SH-SY5Y (cell line): ENCODE data around the gene RAD9A.

Experiments used
- GATA2 ChIP-seq: IDR thresholded peaks from 2 replicates; pipeline ENCODE4 v1.6.1; 2011; ENCODE audit warnings: mild to moderate bottlenecking, low read depth, low read length
- GATA3 ChIP-seq: IDR thresholded peaks from 2 replicates; pipeline ENCODE4 v1.6.1; 2011; ENCODE audit warnings: low read depth, mild to moderate bottlenecking, low read length, moderate library complexity

Gene RAD9A

DNA sequence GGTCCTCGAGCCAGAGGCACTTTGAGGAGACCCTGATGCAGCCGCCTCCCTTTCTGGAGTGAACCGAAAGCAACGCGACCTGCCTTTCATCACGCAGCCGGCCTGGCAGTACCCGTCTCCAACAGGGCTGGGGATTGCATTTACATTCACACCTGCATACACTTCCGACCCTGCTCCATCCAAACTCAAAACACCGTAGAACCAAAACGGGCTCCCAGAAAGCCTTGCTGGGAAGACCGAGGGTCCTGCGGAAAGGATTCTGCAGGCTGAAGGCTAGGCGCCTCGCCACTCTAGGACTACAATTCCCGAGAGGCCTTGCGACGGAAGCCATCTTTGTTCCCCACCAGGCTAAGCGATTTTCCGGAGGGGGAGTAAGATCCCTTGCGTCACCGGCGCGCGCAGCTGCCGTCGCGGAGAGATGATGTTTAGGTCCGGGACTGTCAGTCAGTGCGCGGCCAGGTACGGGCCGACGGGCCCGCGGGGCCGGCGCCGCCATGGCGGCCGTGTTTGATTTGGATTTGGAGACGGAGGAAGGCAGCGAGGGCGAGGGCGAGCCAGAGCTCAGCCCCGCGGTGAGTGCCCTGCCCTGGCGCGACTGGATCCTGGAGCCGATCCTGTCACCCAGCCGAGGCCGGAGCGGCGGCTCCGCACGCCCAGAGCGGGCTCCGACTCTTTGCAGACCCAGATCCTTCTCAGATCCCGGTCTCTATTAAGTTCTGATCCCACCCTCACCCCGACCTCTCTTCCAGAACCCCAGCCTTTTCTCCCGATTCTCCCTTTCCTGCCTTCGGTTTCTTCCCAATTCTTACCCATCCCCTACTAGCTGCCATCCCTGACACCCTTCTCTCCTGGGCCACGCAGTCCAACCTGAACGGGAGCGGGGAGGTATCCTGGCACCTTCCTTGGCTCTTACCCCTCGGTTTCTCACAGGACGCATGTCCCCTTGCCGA is 36.5 kb downstream of the RAD9A start, which contains the start of gene RPS6KB2:
TSS of gene RPS6KB2 (plus strand) at position 443 of the 950 bp plus-strand sequence. CDS start at position 495, 52 bp downstream.
- no peak for TF ChIP-seq GATA3
- no peak; the same call in 1 of the 2 replicates for TF ChIP-seq GATA2

DNA sequence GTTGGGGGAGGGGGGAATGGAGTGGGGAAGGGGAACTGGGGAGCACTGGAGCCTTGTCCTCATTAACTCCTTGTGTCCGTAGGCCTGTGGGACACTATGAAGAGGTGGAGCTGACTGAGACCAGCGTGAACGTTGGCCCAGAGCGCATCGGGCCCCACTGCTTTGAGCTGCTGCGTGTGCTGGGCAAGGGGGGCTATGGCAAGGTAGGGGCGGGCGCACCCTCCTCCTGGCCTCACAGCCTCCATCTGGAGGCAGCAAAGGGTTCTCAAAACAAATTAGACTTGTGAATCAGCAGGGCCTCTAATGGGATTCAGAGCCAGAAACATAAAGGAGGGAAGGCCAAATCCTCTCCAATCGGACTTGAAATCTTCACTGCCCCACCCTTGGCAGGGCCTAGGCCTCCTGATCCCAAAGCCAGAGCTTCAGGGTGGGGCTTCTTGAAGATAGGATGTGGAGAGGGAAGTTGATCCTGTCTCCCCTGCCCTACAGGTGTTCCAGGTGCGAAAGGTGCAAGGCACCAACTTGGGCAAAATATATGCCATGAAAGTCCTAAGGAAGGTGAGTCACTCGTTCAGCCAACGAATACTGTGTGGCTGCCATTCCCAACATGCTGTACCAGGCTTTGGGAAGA is 37.4 kb downstream of the RAD9A start:
- TF ChIP-seq GATA2 = no peak
- TF ChIP-seq GATA3 = no peak

DNA sequence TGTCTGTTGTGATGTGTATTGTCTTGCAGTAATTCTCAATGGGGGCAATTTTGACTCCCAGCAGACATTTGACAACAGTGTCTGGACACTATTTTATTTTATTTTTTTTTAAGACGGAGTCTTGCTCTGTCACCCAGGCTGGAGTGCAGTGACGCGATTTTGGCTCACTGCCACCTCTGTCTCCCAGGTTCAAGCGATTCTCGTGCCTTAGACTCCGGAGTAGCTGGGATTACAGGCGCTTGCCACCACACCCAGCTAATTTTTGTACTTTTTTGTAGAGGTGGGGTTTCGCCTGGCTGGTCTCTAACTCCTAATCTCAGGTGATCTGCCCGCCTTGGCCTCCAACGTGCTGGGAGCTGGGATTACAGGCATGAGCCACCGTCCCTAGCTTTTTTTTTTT is 37.9 kb downstream of the RAD9A start:
- TF ChIP-seq GATA3 = no peak
- no peak for TF ChIP-seq GATA2

DNA sequence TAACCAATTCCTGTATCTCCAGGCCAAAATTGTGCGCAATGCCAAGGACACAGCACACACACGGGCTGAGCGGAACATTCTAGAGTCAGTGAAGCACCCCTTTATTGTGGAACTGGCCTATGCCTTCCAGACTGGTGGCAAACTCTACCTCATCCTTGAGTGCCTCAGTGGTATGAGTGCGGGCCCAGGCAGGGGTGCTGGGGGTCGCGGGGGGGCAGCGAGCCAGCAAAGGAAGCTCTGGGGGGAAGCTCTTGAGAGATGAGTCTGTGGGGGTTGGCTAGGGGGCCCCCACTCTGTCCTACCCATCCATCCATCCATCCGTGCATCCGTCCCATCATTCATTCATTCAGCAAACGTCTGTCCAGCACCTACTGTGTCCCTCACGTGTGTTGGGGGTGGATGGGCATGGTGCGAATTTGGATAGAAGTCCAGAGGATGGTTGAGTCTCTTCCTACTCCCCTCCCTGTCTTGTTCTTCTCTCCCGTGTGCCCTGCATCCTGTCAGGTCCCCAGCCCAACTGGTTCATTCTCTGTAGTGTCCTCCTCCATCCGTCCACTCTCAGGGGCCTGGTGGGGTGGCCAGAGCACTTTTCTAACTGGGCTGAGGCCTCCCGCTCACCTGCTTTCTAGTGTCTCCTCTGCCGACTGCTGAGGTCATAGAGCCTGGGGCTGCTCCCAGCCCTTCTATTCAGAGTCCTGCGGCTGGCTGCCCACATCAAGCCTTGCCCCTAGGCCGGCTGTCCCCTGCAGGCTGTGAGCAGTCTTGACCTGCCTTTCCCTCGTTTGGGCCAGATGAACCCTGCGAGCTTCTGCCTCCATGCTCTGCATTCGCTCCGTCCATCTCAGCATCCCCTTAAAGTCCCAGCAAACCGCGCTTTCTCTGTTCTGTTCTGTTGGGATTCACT is 39.8 kb downstream of the RAD9A start:
- TF ChIP-seq GATA2 (no peak), GATA3 (no peak)

DNA sequence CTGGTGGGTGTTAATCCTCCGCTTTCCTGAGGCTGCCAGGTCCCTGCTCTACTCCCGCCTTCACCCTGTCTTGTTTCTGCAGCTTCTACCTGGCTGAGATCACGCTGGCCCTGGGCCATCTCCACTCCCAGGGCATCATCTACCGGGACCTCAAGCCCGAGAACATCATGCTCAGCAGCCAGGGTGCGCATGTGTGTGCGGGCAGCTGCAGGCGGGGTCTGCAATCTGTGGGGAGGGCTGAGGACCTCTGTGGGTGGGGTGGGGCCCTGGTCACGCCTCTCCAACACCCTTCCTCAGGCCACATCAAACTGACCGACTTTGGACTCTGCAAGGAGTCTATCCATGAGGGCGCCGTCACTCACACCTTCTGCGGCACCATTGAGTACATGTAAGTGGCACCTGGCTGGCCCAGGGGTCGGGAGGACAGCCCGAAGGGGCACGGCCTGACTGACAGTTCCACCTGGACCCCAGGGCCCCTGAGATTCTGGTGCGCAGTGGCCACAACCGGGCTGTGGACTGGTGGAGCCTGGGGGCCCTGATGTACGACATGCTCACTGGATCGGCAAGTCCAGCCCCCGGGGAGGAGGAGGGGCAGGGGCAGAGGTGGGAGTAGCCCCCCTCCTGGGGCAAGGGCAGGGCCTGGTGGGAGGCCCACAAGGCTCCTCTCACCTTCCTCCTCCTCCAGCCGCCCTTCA is 41.0 kb downstream of the RAD9A start:
- TF ChIP-seq GATA2 (no peak), GATA3 (no peak)

DNA sequence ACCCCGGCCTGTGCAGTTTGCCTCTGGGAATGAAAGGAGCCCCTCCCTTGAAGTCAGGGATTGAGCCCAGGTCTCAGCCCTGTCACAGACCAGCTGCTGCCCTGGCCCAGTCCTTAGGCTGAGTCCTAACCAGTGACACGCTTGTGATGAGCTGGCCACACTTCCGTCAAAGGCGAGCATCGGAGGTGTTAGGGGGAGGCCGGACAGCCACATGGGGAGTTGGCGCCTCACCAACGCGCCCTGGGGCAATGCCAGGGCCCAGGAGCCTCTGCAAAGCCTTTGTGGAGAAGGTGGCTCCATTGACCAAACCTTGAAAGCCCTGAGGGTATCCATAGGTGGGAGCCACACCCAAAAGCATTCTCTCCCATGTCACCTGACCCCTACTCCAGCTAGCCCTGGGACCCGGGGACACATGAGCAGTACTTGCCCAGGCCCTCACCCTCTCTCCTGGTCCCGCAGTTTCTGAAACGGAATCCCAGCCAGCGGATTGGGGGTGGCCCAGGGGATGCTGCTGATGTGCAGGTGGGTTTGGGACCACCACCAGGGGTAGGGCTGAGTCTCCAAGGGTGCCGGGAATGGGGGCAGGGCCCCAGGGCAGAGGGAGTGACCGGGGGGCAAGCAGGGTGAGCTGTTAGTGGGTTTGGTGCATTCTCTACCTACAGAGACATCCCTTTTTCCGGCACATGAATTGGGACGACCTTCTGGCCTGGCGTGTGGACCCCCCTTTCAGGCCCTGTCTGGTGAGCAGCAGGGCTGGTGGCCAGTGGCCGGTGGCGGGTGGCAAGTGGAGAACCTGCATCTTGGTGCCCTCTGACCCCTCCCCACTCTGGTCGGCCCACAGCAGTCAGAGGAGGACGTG is 42.0 kb downstream of the RAD9A start:
- TF ChIP-seq GATA2 (no peak), GATA3 (no peak)

DNA sequence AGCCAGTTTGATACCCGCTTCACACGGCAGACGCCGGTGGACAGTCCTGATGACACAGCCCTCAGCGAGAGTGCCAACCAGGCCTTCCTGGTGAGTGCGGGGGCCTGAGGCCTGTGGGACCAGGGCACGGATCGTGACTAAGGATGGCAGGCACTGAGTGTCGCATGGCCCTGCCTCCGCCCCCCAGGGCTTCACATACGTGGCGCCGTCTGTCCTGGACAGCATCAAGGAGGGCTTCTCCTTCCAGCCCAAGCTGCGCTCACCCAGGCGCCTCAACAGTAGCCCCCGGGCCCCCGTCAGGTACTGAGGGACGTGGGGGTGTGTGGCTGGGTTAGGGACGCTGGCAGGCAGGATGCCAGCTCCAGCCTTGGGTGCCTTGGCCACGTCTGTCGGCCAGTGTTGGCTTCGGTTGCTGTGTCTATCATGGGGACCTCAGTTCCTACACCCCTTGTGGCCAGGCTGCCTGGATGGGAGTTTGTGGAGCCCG is 42.7 kb downstream of the RAD9A start:
- TF ChIP-seq GATA2 (no peak), GATA3 (no peak)

DNA sequence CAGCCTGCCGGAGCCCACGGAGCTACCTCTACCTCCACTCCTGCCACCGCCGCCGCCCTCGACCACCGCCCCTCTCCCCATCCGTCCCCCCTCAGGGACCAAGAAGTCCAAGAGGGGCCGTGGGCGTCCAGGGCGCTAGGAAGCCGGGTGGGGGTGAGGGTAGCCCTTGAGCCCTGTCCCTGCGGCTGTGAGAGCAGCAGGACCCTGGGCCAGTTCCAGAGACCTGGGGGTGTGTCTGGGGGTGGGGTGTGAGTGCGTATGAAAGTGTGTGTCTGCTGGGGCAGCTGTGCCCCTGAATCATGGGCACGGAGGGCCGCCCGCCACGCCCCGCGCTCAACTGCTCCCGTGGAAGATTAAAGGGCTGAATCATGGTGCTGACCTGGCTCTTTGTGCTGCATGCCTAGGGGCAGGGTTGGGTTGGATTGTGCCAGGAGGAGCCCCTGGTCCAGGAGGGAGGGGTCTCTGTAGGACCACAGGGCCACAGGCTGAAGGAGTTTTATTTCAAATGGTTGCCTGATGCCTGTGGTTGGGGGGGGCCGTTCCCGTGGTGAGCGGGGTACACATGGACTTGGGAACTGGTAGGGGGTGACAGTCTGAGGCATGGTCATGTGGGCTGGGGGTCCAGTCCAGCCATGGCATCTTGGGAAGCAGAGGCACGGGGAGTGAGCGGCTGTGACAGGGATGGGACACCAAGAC is 43.4 kb downstream of the RAD9A start:
- TF ChIP-seq GATA2 = no peak
- no peak for TF ChIP-seq GATA3

DNA sequence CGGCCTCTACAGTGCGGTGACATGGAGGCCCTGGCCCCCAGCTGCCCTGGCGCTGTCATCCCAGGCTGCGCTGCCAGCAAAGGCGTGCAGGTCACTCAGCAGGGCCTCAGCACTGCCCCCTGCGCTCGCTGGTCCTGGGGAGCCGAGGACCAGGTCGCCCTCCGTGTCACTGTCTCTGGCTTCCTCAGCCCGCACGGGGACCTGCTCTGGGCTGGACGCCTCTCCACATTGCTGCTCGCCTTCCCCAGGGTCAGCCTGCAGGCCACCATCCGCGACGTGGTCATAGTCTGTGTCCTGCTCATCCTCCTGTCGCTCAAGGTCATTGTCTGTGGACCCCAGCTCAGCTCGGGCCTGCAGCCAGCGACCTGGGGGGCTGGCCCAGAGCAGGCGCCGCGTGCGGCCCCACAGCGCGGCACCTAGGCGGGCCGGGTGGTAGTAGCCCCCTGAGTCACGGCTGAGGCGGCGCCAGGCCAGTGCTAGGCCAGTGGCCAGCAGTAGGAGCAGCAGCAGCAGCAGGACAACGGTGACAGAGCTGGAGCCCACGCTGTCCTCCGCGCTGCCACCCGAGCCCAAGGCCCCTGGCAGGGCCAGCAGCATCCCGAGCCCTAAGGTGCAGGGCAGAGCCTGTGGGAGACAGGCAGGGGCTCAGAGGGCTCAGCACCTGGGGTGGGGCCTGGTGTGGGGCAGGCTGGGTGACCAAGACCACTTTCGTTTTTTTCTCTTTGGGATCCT is 44.1 kb downstream of the RAD9A start:
- no peak for TF ChIP-seq GATA2
- TF ChIP-seq GATA3 = no peak

DNA sequence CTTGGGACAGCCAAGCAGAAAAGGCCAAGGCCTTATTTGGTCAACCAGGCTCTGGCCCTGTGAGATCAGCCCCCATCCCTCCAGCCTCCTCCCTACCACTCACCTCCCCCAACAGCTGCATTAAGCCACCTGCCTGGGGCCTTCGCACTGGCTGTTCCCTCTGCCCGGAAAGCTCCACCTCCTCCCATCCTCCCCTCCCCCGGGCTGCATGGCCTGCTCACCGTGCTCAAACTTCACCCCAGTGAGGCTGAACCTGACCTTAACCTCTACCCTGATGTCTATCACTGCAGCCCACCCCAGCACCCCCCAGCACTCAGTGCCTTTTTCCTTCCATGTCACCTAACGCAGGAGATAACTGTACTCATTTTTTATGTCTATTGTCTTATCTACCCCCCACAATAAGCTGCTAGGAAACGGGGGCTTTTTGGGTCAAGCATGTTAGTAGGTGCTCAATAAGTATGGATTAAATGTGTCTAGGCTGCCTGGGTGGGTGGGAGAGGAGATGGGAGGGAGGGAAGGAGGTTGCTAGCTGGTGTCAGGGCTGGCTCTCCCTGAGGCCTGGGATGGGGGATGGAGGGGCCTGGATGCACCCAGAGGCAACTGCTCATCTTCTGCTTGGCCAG is 44.8 kb downstream of the RAD9A start:
- no peak for TF ChIP-seq GATA3
- TF ChIP-seq GATA2 = no peak

DNA sequence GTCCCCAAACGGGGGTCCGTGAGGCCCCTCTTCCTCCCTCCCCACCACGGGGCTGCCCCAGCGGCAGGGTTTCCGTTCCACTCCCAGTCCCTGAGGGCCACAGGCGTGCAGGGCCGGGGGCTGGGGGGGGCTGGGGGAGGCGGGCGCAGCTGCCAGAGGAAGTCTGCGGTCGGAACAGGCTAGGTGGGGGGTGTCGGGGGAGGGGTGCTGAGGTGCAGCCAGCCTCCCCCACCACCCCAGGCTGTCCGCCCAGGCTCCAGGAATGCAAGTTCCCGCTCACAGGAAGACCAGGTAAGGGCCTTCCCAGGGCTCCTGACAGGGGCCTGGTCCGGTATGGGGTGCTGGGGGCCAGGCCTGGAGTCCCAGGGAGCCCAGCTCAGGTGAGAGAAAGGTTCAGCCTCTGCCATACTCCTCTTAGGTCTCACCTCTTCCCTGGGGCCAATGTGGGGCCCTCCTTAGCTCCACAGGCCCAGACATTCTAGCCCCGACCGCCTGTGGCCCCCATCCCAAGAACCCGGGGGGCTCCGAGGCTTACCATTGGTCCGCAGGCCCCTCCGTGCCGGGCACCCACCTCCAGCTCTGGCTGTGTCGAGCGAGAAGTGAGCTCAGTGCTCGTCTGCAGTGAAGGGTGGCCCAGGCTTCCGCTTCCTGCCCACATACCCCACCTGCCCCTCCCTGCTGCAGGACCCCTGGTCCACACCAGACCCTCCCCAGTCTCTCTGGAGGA is 45.5 kb downstream of the RAD9A start, which contains the start of gene PTPRCAP:
TSS of gene PTPRCAP (minus strand) at position 601 of the 727 bp plus-strand sequence. CDS start at position 538, 63 bp downstream.
- TF ChIP-seq GATA3 = no peak
- TF ChIP-seq GATA2 = no peak
